ENCODE data around the gene DGKQ. TPM values are rescaled to one million over a fixed set of nuclear protein-coding genes. Genes with fewer than 3 reads are reported as not detected.

Gene DGKQ
- total RNA-seq, 1 experiment from 2014 or later: 22.0 TPM

GRCh38 chr4:910366-911091 is 62.8 kb downstream of the DGKQ start:
- Histone ChIP-seq H3K4me1 (ENCODE audit: control insufficient read depth in 1 of 2, insufficient read depth in 2 of 2, low read length in 2 of 2) (no peaks in the 10 kb centered on the region), H3K36me3 (ENCODE audit: control insufficient read depth in 1 of 2, insufficient read depth in 2 of 2, low read length in 2 of 2) (peaks cover 0 to 7% of the 10 kb centered on the region in 2 experiments; a peak in 2 of 4 replicates), H3K9ac (ENCODE audit: low read length) (no peak overlapping the region), H3K79me2 (ENCODE audit: insufficient read depth, low read length) (peaks cover 55% of the 10 kb centered on the region), H3K9me3 (ENCODE audit: control insufficient read depth in 1 of 2, insufficient read depth in 1 of 2, low read depth in 1 of 2, low read length in 2 of 2) (peaks cover 0 to under 1% of the 10 kb centered on the region in 2 experiments; a peak in 1 of 4 replicates), H3K27ac (ENCODE audit: low read depth, low read length) (no peak overlapping the region), H3K9me2 (ENCODE audit: insufficient read depth) (no peaks in the 10 kb centered on the region), H3K4me3 (replicated peaks in 1 of 2; ENCODE audit: low read depth in 1 of 2, low read length in 2 of 2) (no peak overlapping the region), H4K20me1 (ENCODE audit: insufficient read depth) (no peaks in the 10 kb centered on the region), H2AFZ (ENCODE audit: low read depth, low read length, poor library complexity, severe bottlenecking) (no peak overlapping the region), H3K4me2 (ENCODE audit: low read length) (no peak overlapping the region), H3K27me3 (ENCODE audit: insufficient read depth, low read length) (no peaks in the 10 kb centered on the region)
- intact Hi-C loops (cut with micrococcal nuclease): loop anchor here (10.0 kb wide), 1 partner anchor 66 kb away; no protein-coding TSS in a partner anchor
- no peak for ATAC-seq
- RAD21 ChIA-PET (ENCODE audit: low non-redundant PET in 1 of 2, low total read pairs in 2 of 2, uncharacterized antibody in 2 of 2, unreplicated experiment in 2 of 2): no interaction called here
- CTCF ChIA-PET: no interaction called here
- no TSS peak for BruUV-seq (replicated peaks)
- DNase-seq (ENCODE audit: low read depth, low spot score): no peak
- POLR2A ChIA-PET: no interaction called here
- no peak for TF ChIP-seq ZFX (IDR thresholded peaks at IDR 0.05)
- TF ChIP-seq EZH2 (IDR thresholded peaks at IDR 0.05): no peak
- TF ChIP-seq, protein P1, sequence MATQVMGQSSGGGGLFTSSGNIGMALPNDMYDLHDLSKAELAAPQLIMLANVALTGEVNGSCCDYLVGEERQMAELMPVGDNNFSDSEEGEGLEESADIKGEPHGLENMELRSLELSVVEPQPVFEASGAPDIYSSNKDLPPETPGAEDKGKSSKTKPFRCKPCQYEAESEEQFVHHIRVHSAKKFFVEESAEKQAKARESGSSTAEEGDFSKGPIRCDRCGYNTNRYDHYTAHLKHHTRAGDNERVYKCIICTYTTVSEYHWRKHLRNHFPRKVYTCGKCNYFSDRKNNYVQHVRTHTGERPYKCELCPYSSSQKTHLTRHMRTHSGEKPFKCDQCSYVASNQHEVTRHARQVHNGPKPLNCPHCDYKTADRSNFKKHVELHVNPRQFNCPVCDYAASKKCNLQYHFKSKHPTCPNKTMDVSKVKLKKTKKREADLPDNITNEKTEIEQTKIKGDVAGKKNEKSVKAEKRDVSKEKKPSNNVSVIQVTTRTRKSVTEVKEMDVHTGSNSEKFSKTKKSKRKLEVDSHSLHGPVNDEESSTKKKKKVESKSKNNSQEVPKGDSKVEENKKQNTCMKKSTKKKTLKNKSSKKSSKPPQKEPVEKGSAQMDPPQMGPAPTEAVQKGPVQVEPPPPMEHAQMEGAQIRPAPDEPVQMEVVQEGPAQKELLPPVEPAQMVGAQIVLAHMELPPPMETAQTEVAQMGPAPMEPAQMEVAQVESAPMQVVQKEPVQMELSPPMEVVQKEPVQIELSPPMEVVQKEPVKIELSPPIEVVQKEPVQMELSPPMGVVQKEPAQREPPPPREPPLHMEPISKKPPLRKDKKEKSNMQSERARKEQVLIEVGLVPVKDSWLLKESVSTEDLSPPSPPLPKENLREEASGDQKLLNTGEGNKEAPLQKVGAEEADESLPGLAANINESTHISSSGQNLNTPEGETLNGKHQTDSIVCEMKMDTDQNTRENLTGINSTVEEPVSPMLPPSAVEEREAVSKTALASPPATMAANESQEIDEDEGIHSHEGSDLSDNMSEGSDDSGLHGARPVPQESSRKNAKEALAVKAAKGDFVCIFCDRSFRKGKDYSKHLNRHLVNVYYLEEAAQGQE (IDR thresholded peaks at IDR 0.05; ENCODE audit: low read depth): no peak
- no peak for TF ChIP-seq YY1 (IDR thresholded peaks at IDR 0.05; ENCODE audit: extremely low read depth, insufficient replicate concordance, low read depth, low read length)
- no peak for TF ChIP-seq SRF (IDR thresholded peaks at IDR 0.05; ENCODE audit: low read depth)
- TF ChIP-seq EGR1 (IDR thresholded peaks at IDR 0.05; ENCODE audit: low read depth): no peak
- TF ChIP-seq SIN3A (IDR thresholded peaks at IDR 0.05; ENCODE audit: low read depth): no peak
- no peak for TF ChIP-seq JUND (IDR thresholded peaks at IDR 0.05)
- TF ChIP-seq SP1 (IDR thresholded peaks at IDR 0.05; ENCODE audit: low read depth): no peak
- no peak for TF ChIP-seq RAD21 (IDR thresholded peaks at IDR 0.05; ENCODE audit: low read depth)
- no peak for TF ChIP-seq POLR2A (IDR thresholded peaks at IDR 0.05; ENCODE audit: borderline replicate concordance, extremely low read depth, insufficient read depth, insufficient read length)
- no peak for TF ChIP-seq ZNF274 (IDR thresholded peaks at IDR 0.05; ENCODE audit: low read depth, low read length)
- TF ChIP-seq, protein P2, sequence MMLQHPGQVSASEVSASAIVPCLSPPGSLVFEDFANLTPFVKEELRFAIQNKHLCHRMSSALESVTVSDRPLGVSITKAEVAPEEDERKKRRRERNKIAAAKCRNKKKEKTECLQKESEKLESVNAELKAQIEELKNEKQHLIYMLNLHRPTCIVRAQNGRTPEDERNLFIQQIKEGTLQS (IDR thresholded peaks at IDR 0.05): no peak
- no peak for TF ChIP-seq POLR2AphosphoS5 (IDR thresholded peaks at IDR 0.05; ENCODE audit: low read depth, low read length)
- no peak for TF ChIP-seq MAX (IDR thresholded peaks at IDR 0.05)
- no peak for TF ChIP-seq CBX3 (IDR thresholded peaks at IDR 0.05; ENCODE audit: low read depth)
- TF ChIP-seq ELF1 (IDR thresholded peaks at IDR 0.05; ENCODE audit: borderline replicate concordance, low read depth): no peak
- no peak for TF ChIP-seq FOSL1 (IDR thresholded peaks at IDR 0.05; ENCODE audit: low read depth)
- TF ChIP-seq CEBPB (IDR thresholded peaks at IDR 0.05; ENCODE audit: low read depth): no peak
- TF ChIP-seq EZH2phosphoT487 (IDR thresholded peaks at IDR 0.05; ENCODE audit: borderline replicate concordance): no peak
